CD4-positive, alpha-beta T cell (primary cell): ENCODE data around the gene ADORA2B. TPM values are rescaled to one million over a fixed set of nuclear protein-coding genes. Genes with fewer than 3 reads are reported as not detected.

Experiments used
- ATAC-seq: fragments of 200-7000 bp; cut with Tn5 transposase; one replicate; pipeline ENCODE4 v1.10.0; 2022; ENCODE audit warnings: mild to moderate bottlenecking; ENCODE audit not compliant: poor library complexity
- CTCF ChIA-PET: fragments of 350-600 bp; sonication (Branson Sonifier 250); formaldehyde crosslinking; loops from one replicate; lab custom pipeline; 2021; ENCODE audit warnings: antibody characterized with exemption, inconsistent platforms; lab: Charles Lee
- POLR2A ChIA-PET: fragments of 350-600 bp; sonication (Branson Sonifier 250); formaldehyde crosslinking; loops from one replicate; lab custom pipeline; 2021; ENCODE audit warnings: antibody characterized with exemption, inconsistent platforms; lab: Charles Lee
- DNase-seq, 14 experiments: peaks; one replicate each; pipeline ENCODE4 v3.0.0-alpha.2; 2013 to 2020; ENCODE audit warnings: mixed read lengths in 2 of 14
- H3K27ac ChIP-seq, 2 donors: one replicate each; pipeline versions ENCODE4 v1.5.1 to v1.7.0; 2013; ENCODE audit warnings: low read length in 2 of 2, low read depth in 1 of 2, mild to moderate bottlenecking in 1 of 2
- H3K27me3 ChIP-seq, 2 experiments: 1 replicate in 1 of 2; 2 replicates in 1 of 2; pipeline versions ENCODE4 v1.6.1 to v1.7.0; 2013; ENCODE audit warnings: low read length in 2 of 2, control low read depth in 1 of 2, mild to moderate bottlenecking in 1 of 2, moderate library complexity in 1 of 2; ENCODE audit not compliant: insufficient read depth in 2 of 2, control insufficient read depth in 1 of 2
- H3K36me3 ChIP-seq: one replicate; pipeline ENCODE4 v1.6.1; 2013; ENCODE audit warnings: low read length, control low read depth; ENCODE audit not compliant: insufficient read depth
- H3K4me1 ChIP-seq: one replicate; pipeline ENCODE4 v1.6.1; 2013; ENCODE audit warnings: low read length, control low read depth; ENCODE audit not compliant: insufficient read depth
- H3K4me3 ChIP-seq: one replicate; pipeline ENCODE4 v1.5.1; 2013; ENCODE audit warnings: mild to moderate bottlenecking, low read length, moderate library complexity
- H3K9me3 ChIP-seq, 2 experiments: 1 replicate in 1 of 2; 2 replicates in 1 of 2; pipeline versions ENCODE4 v1.6.1 to v1.7.0; 2013; ENCODE audit warnings: low read length in 2 of 2, mild to moderate bottlenecking in 2 of 2, control low read depth in 1 of 2, moderate library complexity in 1 of 2; ENCODE audit not compliant: control insufficient read depth in 1 of 2, insufficient read depth in 1 of 2
- H3K27ac Mint-ChIP-seq: one replicate; pipeline ENCODE4 v1.8.0; 2020; ENCODE audit warnings: mixed read lengths
- H3K27me3 Mint-ChIP-seq: one replicate; pipeline ENCODE4 v1.8.0; 2021; ENCODE audit warnings: mixed read lengths
- H3K36me3 Mint-ChIP-seq: one replicate; pipeline ENCODE4 v1.8.0; 2021; ENCODE audit warnings: low read depth, mixed read lengths
- H3K4me1 Mint-ChIP-seq: one replicate; pipeline ENCODE4 v1.8.0; 2021; ENCODE audit warnings: low read depth, mixed read lengths
- H3K4me3 Mint-ChIP-seq: one replicate; pipeline ENCODE4 v1.8.0; 2020; ENCODE audit warnings: mild to moderate bottlenecking, mixed read lengths
- H3K9me3 Mint-ChIP-seq: one replicate; pipeline ENCODE4 v1.8.0; 2020; ENCODE audit warnings: mixed read lengths
- CTCF ChIP-seq: fragments of 200-600 bp; IDR thresholded peaks from one replicate; pipeline ENCODE4 v1.8.0; 2022; ENCODE audit warnings: antibody characterized with exemption, mild to moderate bottlenecking
- intact Hi-C, 2 experiments: fragments of 100-400 bp; cut with DNase I in 1 of 2; cut with micrococcal nuclease in 1 of 2; formaldehyde crosslinking; loops; one replicate each; pipeline versions ENCODE4 v1.15.1 to v1.9.0; 2023 to 2025; cut with DNase I, micrococcal nuclease
- total RNA-seq, 174 experiments: library from RNA in 2 of 174; stranded (reverse) in 2 of 174; gene quantifications; one replicate each; pipeline ENCODE4 v1.2.3 and lab custom pipeline; 2021 to 2026

Gene ADORA2B
- total RNA-seq, 2 experiments from 2014 or later: not detected

- peak within 1 kb of the TSS; percentile 86 to 89 for H3K27ac ChIP-seq
- ATAC-seq (peak; percentile 73), DNase-seq (peak; percentile 73 to 96 (median 91))
- no peaks in the 10 kb centered on the region for H3K9me3 ChIP-seq
- Mint-ChIP-seq H3K4me1 (peaks cover 44% of the 10 kb centered on the region), H3K27me3 (no peaks in the 10 kb centered on the region), H3K9me3 (no peaks in the 10 kb centered on the region), H3K36me3 (peaks cover 62% of the 10 kb centered on the region), H3K27ac (peak within 1 kb of the TSS; percentile 88), H3K4me3 (peak within 1 kb of the TSS; percentile 95)
- intact Hi-C loops: loop anchor here in 1 of 2 experiments (2.0 kb wide), 1 partner anchor 743 kb away; no protein-coding TSS in a partner anchor
- CTCF ChIA-PET: interaction anchor here (0.6 to 1.7 kb wide), 6 partner anchors 25 to 231 kb away, joined by 3 to 7 read pairs (median 3); partner anchors contain the start of gene ADORA2B
- H3K4me1 ChIP-seq: peaks cover 27% of the 10 kb centered on the region
- POLR2A ChIA-PET: interaction anchor here (0.6 to 2.2 kb wide), 14 partner anchors 9 to 537 kb away, joined by 3 to 6 read pairs (median 3); partner anchors contain the start of gene UBB
- H3K4me3 ChIP-seq: peak within 1 kb of the TSS; percentile 78
- no peak for TF ChIP-seq CTCF
- H3K36me3 ChIP-seq: peaks cover 42% of the 10 kb centered on the region
- no peaks in the 10 kb centered on the region for H3K27me3 ChIP-seq
These were observed 54.4 kb downstream of the ADORA2B start, which contains the start of the genes TTC19 and ZSWIM7 for GRCh38 chr17:15999141-15999973. Gene TTC19 (plus strand): TSS chr17:15999824. CDS start chr17:15999849, 25 bp downstream. Gene ZSWIM7 (minus strand): TSS chr17:15999704. CDS start chr17:15999594, 110 bp downstream.

DNA sequence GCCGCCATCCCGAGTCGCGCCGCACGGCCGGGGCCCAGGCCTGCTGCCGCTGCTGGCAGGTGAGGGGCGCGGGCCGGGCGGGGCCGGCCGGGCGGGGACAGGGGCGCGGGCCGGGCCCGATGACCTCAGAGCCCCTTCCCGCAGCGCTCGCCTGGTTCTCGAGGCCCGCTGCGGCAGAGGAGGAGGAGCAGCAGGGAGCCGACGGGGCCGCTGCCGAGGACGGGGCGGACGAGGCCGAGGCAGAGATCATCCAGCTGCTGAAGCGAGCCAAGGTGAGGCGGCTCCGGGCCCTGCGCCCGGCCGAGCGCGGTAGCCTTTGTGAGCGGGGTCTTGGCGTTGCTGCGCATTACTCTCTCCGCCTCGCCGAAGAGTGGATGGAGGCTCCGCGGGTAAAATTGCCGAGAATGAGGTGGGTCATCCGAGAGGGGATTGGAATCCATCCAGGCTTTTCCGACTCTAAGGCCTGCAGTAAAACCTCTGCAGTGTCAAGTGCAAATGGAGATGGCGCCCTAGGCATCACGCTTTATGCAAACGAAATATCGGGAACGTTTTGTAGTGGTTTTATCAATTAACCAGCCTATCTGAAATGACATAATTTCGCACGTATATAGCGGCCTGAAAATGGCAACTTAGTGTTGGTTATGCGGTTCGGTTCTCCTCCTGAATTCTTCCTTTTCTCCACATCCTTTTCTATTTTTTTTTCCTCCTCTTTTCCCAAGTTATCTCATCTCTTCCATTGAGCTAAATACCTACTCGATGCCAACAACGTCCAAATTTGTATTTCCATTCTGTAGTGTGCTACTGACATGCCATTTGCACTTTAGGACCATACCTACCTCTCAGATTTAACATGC lies 55.3 kb downstream of the ADORA2B start:
- H3K4me1 ChIP-seq: peaks cover 27% of the 10 kb centered on the region
- peak; percentile 24 for ATAC-seq
- H3K27me3 ChIP-seq: no peaks in the 10 kb centered on the region
- TF ChIP-seq CTCF: no peak
- H3K9me3 ChIP-seq: no peaks in the 10 kb centered on the region
- Mint-ChIP-seq H3K27ac (peak overlapping the region; percentile 88), H3K9me3 (no peaks in the 10 kb centered on the region), H3K4me1 (peaks cover 46% of the 10 kb centered on the region), H3K4me3 (peak overlapping the region; percentile 93), H3K27me3 (no peaks in the 10 kb centered on the region), H3K36me3 (peaks cover 64% of the 10 kb centered on the region)
- H3K4me3 ChIP-seq: peak overlapping the region; percentile 78
- peak in 10 of 14 experiments; percentile 0 to 57 (median 31) for DNase-seq
- intact Hi-C loops: loop anchor here in 1 of 2 experiments (2.0 kb wide), 1 partner anchor 743 kb away; no protein-coding TSS in a partner anchor
- ChIA-PET POLR2A (interaction anchor here (0.6 to 2.2 kb wide), 11 partner anchors 10 to 536 kb away, joined by 3 to 6 read pairs (median 4); partner anchors contain the start of gene UBB), CTCF (interaction anchor here (1.7 kb wide), 1 partner anchor 172 kb away, joined by 7 read pairs; no protein-coding TSS in a partner anchor)
- peak overlapping the region; percentile 66 to 89 for H3K27ac ChIP-seq
- H3K36me3 ChIP-seq: peaks cover 47% of the 10 kb centered on the region
